HG02678 (cell line): Measurements from ENCODE around the gene AP1S2.
"Not testable (repeated sequence)": the region's sequence is repeated elsewhere in the genome, so short reads cannot be mapped to it uniquely, and the experiment has no call there.

ENCODE experiments used
- ATAC-seq: cut with Tn5 transposase; IDR thresholded peaks from one replicate; pipeline ENCODE4 v1.9.1; 2021; ENCODE audit warnings: mild to moderate bottlenecking, moderate library complexity; ENCODE audit not compliant: unreplicated experiment

AP1S2 gene

GRCh38 chrX:15854712-15855567 lies at the start of gene AP1S2:
AP1S2 (minus strand) TSS chrX:15854813; CDS start chrX:15852524, 2,289 bp downstream.
- peak; percentile 94 for ATAC-seq

GRCh38 chrX:15903186-15903681 lies 48.6 kb upstream of the AP1S2 start:
- peak; percentile 92 for ATAC-seq

GRCh38 chrX:15895334-15895733 lies 40.7 kb upstream of the AP1S2 start:
- no peak for ATAC-seq

GRCh38 chrX:15894724-15895123 lies 40.1 kb upstream of the AP1S2 start:
- no peak for ATAC-seq

GRCh38 chrX:15890463-15890862 lies 35.9 kb upstream of the AP1S2 start:
- no peak for ATAC-seq

GRCh38 chrX:15888062-15888461 lies 33.4 kb upstream of the AP1S2 start:
- ATAC-seq, result no peak

- no peak for ATAC-seq
Observed at GRCh38 chrX:15883540-15883863, 28.9 kb upstream of the AP1S2 start.

- ATAC-seq, result peak; percentile 78
Observed at GRCh38 chrX:15882704-15883539, 28.3 kb upstream of the AP1S2 start.

- no peak for ATAC-seq
Observed at GRCh38 chrX:15881381-15881897, 26.8 kb upstream of the AP1S2 start.

- not testable (repeated sequence) for ATAC-seq
Observed at GRCh38 chrX:15877914-15878313, 23.3 kb upstream of the AP1S2 start.

- no peak for ATAC-seq
Observed at GRCh38 chrX:15877380-15877779, 22.8 kb upstream of the AP1S2 start.

GRCh38 chrX:15874672-15875071 lies 20.1 kb upstream of the AP1S2 start:
- no peak for ATAC-seq

GRCh38 chrX:15873566-15873965 lies 19.0 kb upstream of the AP1S2 start:
- ATAC-seq, result no peak

GRCh38 chrX:15870310-15870709 lies 15.7 kb upstream of the AP1S2 start:
- ATAC-seq, result no peak

GRCh38 chrX:15869695-15870094 lies 15.1 kb upstream of the AP1S2 start:
- no peak for ATAC-seq

- no peak for ATAC-seq
Observed at GRCh38 chrX:15866147-15866546, 11.5 kb upstream of the AP1S2 start.

- no peak for ATAC-seq
Observed at GRCh38 chrX:15864629-15865028, 10.0 kb upstream of the AP1S2 start.

GRCh38 chrX:15864023-15864422 lies 9.4 kb upstream of the AP1S2 start:
- ATAC-seq, result no peak

GRCh38 chrX:15860921-15861320 lies 6.3 kb upstream of the AP1S2 start:
- ATAC-seq, result no peak

- ATAC-seq, result no peak
Observed at GRCh38 chrX:15858051-15858450, 3.4 kb upstream of the AP1S2 start.

- no peak for ATAC-seq
Observed at GRCh38 chrX:15856636-15857035, 2.0 kb upstream of the AP1S2 start.

- ATAC-seq, result no peak
Observed at GRCh38 chrX:15856222-15856587, 1.6 kb upstream of the AP1S2 start.
